GM23338 (cell line): Measurements from ENCODE around the gene CENPS. TPM values are rescaled to one million over a fixed set of nuclear protein-coding genes. Genes with fewer than 3 reads are reported as not detected.
A peak's percentile ranks its signal among the peaks of the same experiment; 100 is the strongest.
"Not testable (repeated sequence)": the region's sequence is repeated elsewhere in the genome, so short reads cannot be mapped to it uniquely, and the experiment has no call there.

ENCODE experiments used
- ATAC-seq: fragments of 200-7000 bp; cut with Tn5 transposase; 3 replicates; pipeline ENCODE4 v1.9.1; 2020
- DNase-seq: peaks from one replicate; pipeline ENCODE4 v3.0.0-alpha.2; 2015; ENCODE audit warnings: low spot score
- H2AFZ ChIP-seq: fragments of 200-600 bp; sonication (generic); 2 replicates; pipeline ENCODE4 v1.8.0; 2016; ENCODE audit warnings: antibody characterized with exemption, mild to moderate bottlenecking, moderate library complexity
- H3F3A ChIP-seq: fragments of 200-600 bp; sonication (generic); replicated peaks from 2 replicates; pipeline ENCODE4 v1.8.0; 2017; ENCODE audit warnings: antibody characterized with exemption, mixed run types, low read depth
- H3K27ac ChIP-seq: fragments of 200-600 bp; sonication (generic); 2 replicates; pipeline ENCODE4 v1.6.1; 2016; ENCODE audit warnings: low read depth
- H3K27me3 ChIP-seq: fragments of 200-600 bp; sonication (generic); 2 replicates; pipeline ENCODE4 v1.8.0; 2016; ENCODE audit warnings: mild to moderate bottlenecking, mixed run types, moderate library complexity; ENCODE audit not compliant: insufficient read depth
- H3K36me3 ChIP-seq: fragments of 200-600 bp; sonication (generic); 2 replicates; pipeline ENCODE4 v1.8.0; 2016; ENCODE audit warnings: mild to moderate bottlenecking; ENCODE audit not compliant: insufficient read depth
- H3K4me1 ChIP-seq: fragments of 200-600 bp; sonication (generic); 2 replicates; pipeline ENCODE4 v1.8.0; 2016; ENCODE audit warnings: mild to moderate bottlenecking, moderate library complexity; ENCODE audit not compliant: insufficient read depth
- H3K4me2 ChIP-seq: fragments of 200-600 bp; sonication (generic); 2 replicates; pipeline ENCODE4 v1.7.1; 2017; ENCODE audit warnings: mixed run types
- H3K4me3 ChIP-seq: fragments of 200-600 bp; sonication (generic); 2 replicates; pipeline ENCODE4 v1.6.1; 2016; ENCODE audit warnings: mixed run types
- H3K79me2 ChIP-seq: fragments of 200-600 bp; sonication (generic); replicated peaks from 2 replicates; pipeline ENCODE4 v1.8.0; 2017; ENCODE audit warnings: mild to moderate bottlenecking; ENCODE audit not compliant: insufficient read depth
- H3K9me2 ChIP-seq: fragments of 200-600 bp; sonication (generic); 2 replicates; pipeline ENCODE4 v1.8.0; 2017; ENCODE audit not compliant: insufficient read depth
- H4K20me1 ChIP-seq: fragments of 200-600 bp; sonication (generic); replicated peaks from 2 replicates; pipeline ENCODE4 v1.8.0; 2017; ENCODE audit warnings: mild to moderate bottlenecking; ENCODE audit not compliant: insufficient read depth
- H3K27ac Mint-ChIP-seq: 2 replicates; pipeline ENCODE4 v1.8.0; 2020; ENCODE audit warnings: inconsistent platforms, mild to moderate bottlenecking, moderate library complexity, mixed read lengths
- H3K27me3 Mint-ChIP-seq: 3 replicates; pipeline ENCODE4 v1.8.0; 2022; ENCODE audit warnings: low read depth, mild to moderate bottlenecking, moderate library complexity, mixed read lengths, inconsistent platforms; ENCODE audit not compliant: insufficient read depth, poor library complexity
- H3K36me3 Mint-ChIP-seq: 3 replicates; pipeline ENCODE4 v1.8.0; 2021; ENCODE audit warnings: low read depth, mild to moderate bottlenecking, inconsistent platforms, moderate library complexity, mixed read lengths
- H3K4me1 Mint-ChIP-seq: 3 replicates; pipeline ENCODE4 v1.8.0; 2020; ENCODE audit warnings: mild to moderate bottlenecking, inconsistent platforms, mixed read lengths
- H3K4me3 Mint-ChIP-seq: 3 replicates; pipeline ENCODE4 v1.8.0; 2021; ENCODE audit warnings: moderate library complexity, mild to moderate bottlenecking, inconsistent platforms, mixed read lengths
- H3K9me3 Mint-ChIP-seq: 3 replicates; pipeline ENCODE4 v1.8.0; 2020; ENCODE audit warnings: moderate library complexity, mild to moderate bottlenecking, inconsistent platforms, mixed read lengths
- CREB1 ChIP-seq: fragments of 250-450 bp; sonication (Bioruptor Pico); IDR thresholded peaks from 2 replicates; pipeline ENCODE4 v1.5.0; 2020; ENCODE audit warnings: low read depth, mild to moderate bottlenecking, moderate library complexity
- EZH2 ChIP-seq: fragments of 200-600 bp; sonication (generic); IDR thresholded peaks from one replicate; pipeline ENCODE4 v1.8.0; 2017; ENCODE audit warnings: antibody characterized with exemption, mild to moderate bottlenecking, low read depth; ENCODE audit not compliant: unreplicated experiment
- EZH2phosphoT487 ChIP-seq: fragments of 200-600 bp; sonication (generic); IDR thresholded peaks from one replicate; pipeline ENCODE4 v1.8.1; 2018; ENCODE audit warnings: antibody characterized with exemption; ENCODE audit not compliant: unreplicated experiment
- JUNB ChIP-seq: IDR thresholded peaks from one replicate; pipeline ENCODE4 v1.6.1; 2016; ENCODE audit warnings: antibody characterized with exemption; ENCODE audit not compliant: unreplicated experiment
- NANOG ChIP-seq: IDR thresholded peaks from 2 replicates; pipeline ENCODE4 v1.6.1; 2016; ENCODE audit warnings: antibody characterized with exemption, borderline replicate concordance
- POLR2AphosphoS5 ChIP-seq: IDR thresholded peaks from 2 replicates; pipeline ENCODE4 v1.6.1; 2016; ENCODE audit warnings: antibody characterized with exemption, low read depth
- ZNF114 ChIP-seq: fragments of 250-450 bp; sonication (Bioruptor Pico); IDR thresholded peaks from 2 replicates; pipeline ENCODE4 v1.5.0; 2020; ENCODE audit warnings: mild to moderate bottlenecking, moderate library complexity
- ZNF331 ChIP-seq: fragments of 250-450 bp; sonication (Bioruptor Pico); IDR thresholded peaks from 2 replicates; pipeline ENCODE4 v1.5.0; 2020; ENCODE audit warnings: low read depth, mild to moderate bottlenecking, moderate library complexity
- polyA plus RNA-seq: library from polyadenylated mRNA; unstranded; fragments of >200 nt; fragmentation: Nextera tagmentation; extraction: Ambion mirVana; gene quantifications from 2 replicates; pipeline ENCODE4 v1.2.1, GENCODE V29; 2016
- total RNA-seq: library from RNA; depleted of rRNA; stranded (reverse); fragments of >200 nt; shearing (Covaris generic); gene quantifications from 2 replicates; pipeline ENCODE4 v1.2.3, GENCODE V29; 2014
- TF ChIP-seq, protein P1 (sequence below): IDR thresholded peaks from 2 replicates; pipeline ENCODE4 v1.6.1; 2016; ENCODE audit warnings: antibody characterized with exemption
- TF ChIP-seq, protein P2 (sequence below), 2 experiments: fragments of 200-600 bp in 1 of 2; sonication (generic) in 1 of 2; conservative IDR thresholded peaks; 2 replicates each; pipeline versions ENCODE4 v1.5.1 to v1.6.1; 2016 to 2017; ENCODE audit warnings: antibody characterized with exemption in 2 of 2, low read depth in 2 of 2, mild to moderate bottlenecking in 2 of 2, moderate library complexity in 1 of 2

The CENPS gene
- total and polyA plus RNA-seq, 2 experiments from 2014 or later = 4.7 to 31.3 TPM

- TF ChIP-seq, protein P1, sequence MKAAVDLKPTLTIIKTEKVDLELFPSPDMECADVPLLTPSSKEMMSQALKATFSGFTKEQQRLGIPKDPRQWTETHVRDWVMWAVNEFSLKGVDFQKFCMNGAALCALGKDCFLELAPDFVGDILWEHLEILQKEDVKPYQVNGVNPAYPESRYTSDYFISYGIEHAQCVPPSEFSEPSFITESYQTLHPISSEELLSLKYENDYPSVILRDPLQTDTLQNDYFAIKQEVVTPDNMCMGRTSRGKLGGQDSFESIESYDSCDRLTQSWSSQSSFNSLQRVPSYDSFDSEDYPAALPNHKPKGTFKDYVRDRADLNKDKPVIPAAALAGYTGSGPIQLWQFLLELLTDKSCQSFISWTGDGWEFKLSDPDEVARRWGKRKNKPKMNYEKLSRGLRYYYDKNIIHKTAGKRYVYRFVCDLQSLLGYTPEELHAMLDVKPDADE = no peak
- TF ChIP-seq NANOG = no peak
- no peak for TF ChIP-seq CREB1 (CRISPR knock-in tag)
- no peak for TF ChIP-seq EZH2phosphoT487
- no peak for TF ChIP-seq POLR2AphosphoS5
- no peak for TF ChIP-seq JUNB
- no peak for TF ChIP-seq ZNF114 (CRISPR knock-in tag)
Measured at GRCh38 chr1:10424651-10425050, 5.6 kb upstream of the CENPS start (continued).

- peak overlapping the region; percentile 89 for H3K27ac Mint-ChIP-seq
- H3K4me1 ChIP-seq, H4K20me1 ChIP-seq, H3K4me3 Mint-ChIP-seq, H3K9me3 Mint-ChIP-seq, H3K4me2 ChIP-seq, H3K4me3 ChIP-seq, ATAC-seq, H3K79me2 ChIP-seq, H3K9me2 ChIP-seq, DNase-seq, H2AFZ ChIP-seq, H3K36me3 ChIP-seq, H3K27me3 ChIP-seq: not testable (repeated sequence)
- H3K27me3 Mint-ChIP-seq = peaks cover 12% of the 10 kb centered on the region
- Histone ChIP-seq H3K27ac (0 out of 2 replicates have a peak overlapping the region, but pooled peaks have one; percentile 45), H3F3A (peaks cover 14% of the 10 kb centered on the region)
- peaks cover 13% of the 10 kb centered on the region for H3K36me3 Mint-ChIP-seq
- peaks cover 11% of the 10 kb centered on the region for H3K4me1 Mint-ChIP-seq
Measured at GRCh38 chr1:10425826-10426534, 4.3 kb upstream of the CENPS start.

DNA sequence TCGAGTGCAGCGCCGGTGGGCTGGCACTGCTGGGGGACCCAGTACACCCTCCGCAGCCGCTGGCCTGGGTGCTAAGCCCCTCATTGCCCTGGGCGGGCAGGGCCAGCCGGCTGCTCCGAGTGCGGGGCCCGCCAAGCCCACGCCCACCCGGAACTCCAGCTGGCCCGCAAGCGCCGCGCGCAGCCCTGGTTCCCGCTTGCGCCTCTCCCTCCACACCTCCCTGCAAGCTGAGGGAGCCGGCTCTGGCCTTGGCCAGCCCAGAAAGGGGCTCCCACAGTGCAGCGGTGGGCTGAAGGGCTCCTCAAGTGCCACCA, 3.7 kb upstream of the CENPS start:
- H3F3A ChIP-seq = peaks cover 15% of the 10 kb centered on the region
- H3K4me3 ChIP-seq, H3K27ac ChIP-seq, H3K27me3 ChIP-seq, H3K4me1 ChIP-seq, H3K36me3 ChIP-seq, H2AFZ ChIP-seq, ATAC-seq, H3K27ac Mint-ChIP-seq, H3K4me2 ChIP-seq, H3K36me3 Mint-ChIP-seq, H3K4me3 Mint-ChIP-seq, H4K20me1 ChIP-seq, H3K79me2 ChIP-seq, H3K9me3 Mint-ChIP-seq, DNase-seq, H3K9me2 ChIP-seq: not testable (repeated sequence)
- peaks cover 16% of the 10 kb centered on the region for H3K4me1 Mint-ChIP-seq
- peaks cover 14% of the 10 kb centered on the region for H3K27me3 Mint-ChIP-seq

GRCh38 chr1:10428984-10429383, 1.2 kb upstream of the CENPS start:
- ATAC-seq (no peak), DNase-seq (no peak)
- no peak overlapping the region for H3K27ac ChIP-seq
- peaks cover 14% of the 10 kb centered on the region for H3K27me3 Mint-ChIP-seq
- H3K27me3 ChIP-seq = no peaks in the 10 kb centered on the region
- H3K9me2 ChIP-seq = no peaks in the 10 kb centered on the region
- no peaks in the 10 kb centered on the region for H4K20me1 ChIP-seq
- peak overlapping the region; percentile 87; the same call in 2 of the 3 replicates for H3K4me3 Mint-ChIP-seq
- H3K4me2 ChIP-seq = no peak overlapping the region
- no peaks in the 10 kb centered on the region for H3K36me3 ChIP-seq
- peaks cover 6% of the 10 kb centered on the region; the same call in 2 of the 3 replicates for H3K36me3 Mint-ChIP-seq
- no peaks in the 10 kb centered on the region for H3K9me3 Mint-ChIP-seq
- H3K4me1 Mint-ChIP-seq = peaks cover 16% of the 10 kb centered on the region
- no peaks in the 10 kb centered on the region for H3K4me1 ChIP-seq
- no peak overlapping the region for H3K4me3 ChIP-seq
- peaks cover 13% of the 10 kb centered on the region for H3F3A ChIP-seq
- H3K27ac Mint-ChIP-seq = no peak overlapping the region
- H2AFZ ChIP-seq = no peak overlapping the region
- H3K79me2 ChIP-seq = no peaks in the 10 kb centered on the region; the same call in 1 of the 2 replicates
- TF ChIP-seq, protein P1 = no peak
- TF ChIP-seq NANOG (no peak), EZH2phosphoT487 (no peak), ZNF331 (CRISPR knock-in tag) (no peak), EZH2 (no peak)
- TF ChIP-seq, protein P2, sequence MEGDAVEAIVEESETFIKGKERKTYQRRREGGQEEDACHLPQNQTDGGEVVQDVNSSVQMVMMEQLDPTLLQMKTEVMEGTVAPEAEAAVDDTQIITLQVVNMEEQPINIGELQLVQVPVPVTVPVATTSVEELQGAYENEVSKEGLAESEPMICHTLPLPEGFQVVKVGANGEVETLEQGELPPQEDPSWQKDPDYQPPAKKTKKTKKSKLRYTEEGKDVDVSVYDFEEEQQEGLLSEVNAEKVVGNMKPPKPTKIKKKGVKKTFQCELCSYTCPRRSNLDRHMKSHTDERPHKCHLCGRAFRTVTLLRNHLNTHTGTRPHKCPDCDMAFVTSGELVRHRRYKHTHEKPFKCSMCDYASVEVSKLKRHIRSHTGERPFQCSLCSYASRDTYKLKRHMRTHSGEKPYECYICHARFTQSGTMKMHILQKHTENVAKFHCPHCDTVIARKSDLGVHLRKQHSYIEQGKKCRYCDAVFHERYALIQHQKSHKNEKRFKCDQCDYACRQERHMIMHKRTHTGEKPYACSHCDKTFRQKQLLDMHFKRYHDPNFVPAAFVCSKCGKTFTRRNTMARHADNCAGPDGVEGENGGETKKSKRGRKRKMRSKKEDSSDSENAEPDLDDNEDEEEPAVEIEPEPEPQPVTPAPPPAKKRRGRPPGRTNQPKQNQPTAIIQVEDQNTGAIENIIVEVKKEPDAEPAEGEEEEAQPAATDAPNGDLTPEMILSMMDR (conservative IDR thresholded peaks at IDR 0.05; ENCODE audit: low read depth in 2 of 2) = no peak
